HL-60 (cell line): ENCODE data around the gene FAM90A1.
"Not testable (repeated sequence)": the region's sequence is repeated elsewhere in the genome, so short reads cannot be mapped to it uniquely, and the experiment has no call there.

ENCODE experiments used
- CTCF ChIP-seq: IDR thresholded peaks from one replicate; pipeline ENCODE4 v1.5.1; 2011; ENCODE audit warnings: low read length, control low read depth, inconsistent platforms; ENCODE audit not compliant: insufficient read depth
- POLR2AphosphoS5 ChIP-seq: IDR thresholded peaks from 2 replicates; pipeline ENCODE4 v1.6.1; 2012; ENCODE audit warnings: low read depth
- SPI1 ChIP-seq: IDR thresholded peaks from 2 replicates; pipeline ENCODE4 v1.6.1; 2012; ENCODE audit warnings: low read depth, mild to moderate bottlenecking, borderline replicate concordance
- TF ChIP-seq, protein P1 (sequence below): IDR thresholded peaks from 2 replicates; pipeline ENCODE4 v1.6.1; 2012; ENCODE audit warnings: low read depth; ENCODE audit not compliant: insufficient replicate concordance

- not testable (repeated sequence) for TF ChIP-seq CTCF, POLR2AphosphoS5, SPI1
- TF ChIP-seq, protein P1, sequence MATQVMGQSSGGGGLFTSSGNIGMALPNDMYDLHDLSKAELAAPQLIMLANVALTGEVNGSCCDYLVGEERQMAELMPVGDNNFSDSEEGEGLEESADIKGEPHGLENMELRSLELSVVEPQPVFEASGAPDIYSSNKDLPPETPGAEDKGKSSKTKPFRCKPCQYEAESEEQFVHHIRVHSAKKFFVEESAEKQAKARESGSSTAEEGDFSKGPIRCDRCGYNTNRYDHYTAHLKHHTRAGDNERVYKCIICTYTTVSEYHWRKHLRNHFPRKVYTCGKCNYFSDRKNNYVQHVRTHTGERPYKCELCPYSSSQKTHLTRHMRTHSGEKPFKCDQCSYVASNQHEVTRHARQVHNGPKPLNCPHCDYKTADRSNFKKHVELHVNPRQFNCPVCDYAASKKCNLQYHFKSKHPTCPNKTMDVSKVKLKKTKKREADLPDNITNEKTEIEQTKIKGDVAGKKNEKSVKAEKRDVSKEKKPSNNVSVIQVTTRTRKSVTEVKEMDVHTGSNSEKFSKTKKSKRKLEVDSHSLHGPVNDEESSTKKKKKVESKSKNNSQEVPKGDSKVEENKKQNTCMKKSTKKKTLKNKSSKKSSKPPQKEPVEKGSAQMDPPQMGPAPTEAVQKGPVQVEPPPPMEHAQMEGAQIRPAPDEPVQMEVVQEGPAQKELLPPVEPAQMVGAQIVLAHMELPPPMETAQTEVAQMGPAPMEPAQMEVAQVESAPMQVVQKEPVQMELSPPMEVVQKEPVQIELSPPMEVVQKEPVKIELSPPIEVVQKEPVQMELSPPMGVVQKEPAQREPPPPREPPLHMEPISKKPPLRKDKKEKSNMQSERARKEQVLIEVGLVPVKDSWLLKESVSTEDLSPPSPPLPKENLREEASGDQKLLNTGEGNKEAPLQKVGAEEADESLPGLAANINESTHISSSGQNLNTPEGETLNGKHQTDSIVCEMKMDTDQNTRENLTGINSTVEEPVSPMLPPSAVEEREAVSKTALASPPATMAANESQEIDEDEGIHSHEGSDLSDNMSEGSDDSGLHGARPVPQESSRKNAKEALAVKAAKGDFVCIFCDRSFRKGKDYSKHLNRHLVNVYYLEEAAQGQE, result not testable (repeated sequence)
Measured at GRCh38 chr12:8221844-8222243, 5.6 kb downstream of the FAM90A1 start.
